H9 (cell line): ENCODE data around the gene FYN. TPM values are rescaled to one million over a fixed set of nuclear protein-coding genes. Genes with fewer than 3 reads are reported as not detected.

Experiments used
- DNase-seq: peaks from one replicate; pipeline ENCODE4 v3.0.0-alpha.2; 2017
- H2AFZ ChIP-seq: one replicate; pipeline ENCODE4 v1.6.1; 2013; ENCODE audit warnings: mild to moderate bottlenecking, low read length, control low read depth, moderate library complexity
- H2AK5ac ChIP-seq: 2 replicates; pipeline ENCODE4 v1.6.1; 2013; ENCODE audit warnings: low read length, control low read depth, mixed read lengths; ENCODE audit not compliant: insufficient read length
- H2BK120ac ChIP-seq: one replicate; pipeline ENCODE4 v1.6.1; 2013; ENCODE audit warnings: low read depth, mild to moderate bottlenecking, low read length, control low read depth, inconsistent platforms; ENCODE audit not compliant: poor library complexity, severe bottlenecking
- H2BK12ac ChIP-seq: 2 replicates; pipeline ENCODE4 v1.6.1; 2013; ENCODE audit warnings: low read length, control low read depth, mixed read lengths, low read depth; ENCODE audit not compliant: insufficient read length
- H2BK15ac ChIP-seq: 2 replicates; pipeline ENCODE4 v1.6.1; 2013; ENCODE audit warnings: low read depth, low read length, control low read depth
- H2BK20ac ChIP-seq: one replicate; pipeline ENCODE4 v1.6.1; 2013; ENCODE audit warnings: low read depth, mild to moderate bottlenecking, low read length, control low read depth, inconsistent platforms; ENCODE audit not compliant: poor library complexity, severe bottlenecking
- H2BK5ac ChIP-seq: 2 replicates; pipeline ENCODE4 v1.6.1; 2013; ENCODE audit warnings: low read length, control low read depth, mixed read lengths; ENCODE audit not compliant: insufficient read length
- H3K14ac ChIP-seq: 2 replicates; pipeline ENCODE4 v1.6.1; 2013; ENCODE audit warnings: low read length, control low read depth; ENCODE audit not compliant: insufficient read depth
- H3K18ac ChIP-seq: 2 replicates; pipeline ENCODE4 v1.6.1; 2013; ENCODE audit warnings: low read depth, mild to moderate bottlenecking, mixed read lengths, low read length, control low read depth; ENCODE audit not compliant: insufficient read length
- H3K23ac ChIP-seq: 2 replicates; pipeline ENCODE4 v1.6.1; 2013; ENCODE audit warnings: low read length, control low read depth, mixed read lengths, low read depth; ENCODE audit not compliant: insufficient read length
- H3K23me2 ChIP-seq: 2 replicates; pipeline ENCODE4 v1.6.1; 2013; ENCODE audit warnings: low read depth, mild to moderate bottlenecking, mixed read lengths, low read length, control low read depth; ENCODE audit not compliant: insufficient read length, poor library complexity, severe bottlenecking
- H3K27ac ChIP-seq: 2 replicates; pipeline ENCODE4 v1.5.1; 2013; ENCODE audit warnings: low read length, control low read depth, mixed read lengths, low read depth; ENCODE audit not compliant: insufficient read length
- H3K27me3 ChIP-seq: 2 replicates; pipeline ENCODE4 v1.6.1; 2013; ENCODE audit warnings: low read length, control low read depth, inconsistent platforms; ENCODE audit not compliant: insufficient read depth
- H3K4ac ChIP-seq: 2 replicates; pipeline ENCODE4 v1.6.1; 2013; ENCODE audit warnings: low read depth, mild to moderate bottlenecking, control low read depth, inconsistent platforms, low read length, moderate library complexity
- H3K4me1 ChIP-seq: 2 replicates; pipeline ENCODE4 v1.6.1; 2013; ENCODE audit warnings: low read length, control low read depth, inconsistent platforms; ENCODE audit not compliant: insufficient read depth
- H3K4me2 ChIP-seq: 2 replicates; pipeline ENCODE4 v1.6.1; 2013; ENCODE audit warnings: low read length, control low read depth, mixed read lengths; ENCODE audit not compliant: insufficient read length, insufficient read depth
- H3K56ac ChIP-seq: 2 replicates; pipeline ENCODE4 v1.6.1; 2013; ENCODE audit warnings: low read depth, mild to moderate bottlenecking, mixed read lengths, low read length, control low read depth; ENCODE audit not compliant: insufficient read length
- H3K79me1 ChIP-seq: 2 replicates; pipeline ENCODE4 v1.6.1; 2013; ENCODE audit warnings: low read depth, mild to moderate bottlenecking, moderate library complexity, low read length, control low read depth, inconsistent platforms; ENCODE audit not compliant: insufficient read depth, poor library complexity, severe bottlenecking
- H3K79me2 ChIP-seq: 2 replicates; pipeline ENCODE4 v1.6.1; 2013; ENCODE audit warnings: low read length, control low read depth, inconsistent platforms; ENCODE audit not compliant: insufficient read depth
- H3K9ac ChIP-seq: 2 replicates; pipeline ENCODE4 v1.6.1; 2013; ENCODE audit warnings: low read length, control low read depth, mixed read lengths; ENCODE audit not compliant: insufficient read length; ENCODE audit errors: extremely low read depth
- H3K9me3 ChIP-seq: one replicate; pipeline ENCODE4 v1.6.1; 2013; ENCODE audit warnings: low read depth, low read length, inconsistent platforms; ENCODE audit not compliant: control insufficient read depth
- H3T11ph ChIP-seq: one replicate; pipeline ENCODE4 v1.6.1; 2013; ENCODE audit warnings: mild to moderate bottlenecking, low read length, control low read depth, inconsistent platforms
- H4K20me1 ChIP-seq: one replicate; pipeline ENCODE4 v1.6.1; 2013; ENCODE audit not compliant: control insufficient read depth, insufficient read length, insufficient read depth
- H4K5ac ChIP-seq: 2 replicates; pipeline ENCODE4 v1.6.1; 2013; ENCODE audit warnings: low read depth, mild to moderate bottlenecking, mixed read lengths, low read length, control low read depth; ENCODE audit not compliant: insufficient read length
- H4K8ac ChIP-seq: replicated peaks from 2 replicates; pipeline ENCODE4 v1.6.1; 2013; ENCODE audit warnings: low read length, control low read depth, mixed read lengths, low read depth; ENCODE audit not compliant: insufficient read length
- H4K91ac ChIP-seq: 2 replicates; pipeline ENCODE4 v1.6.1; 2013; ENCODE audit warnings: low read depth, mild to moderate bottlenecking, moderate library complexity, mixed read lengths, low read length, control low read depth; ENCODE audit not compliant: insufficient read length
- H3K27ac Mint-ChIP-seq, 3 experiments: 2 replicates in 2 of 3; 3 replicates in 1 of 3; pipeline ENCODE4 v1.8.0; 2020 to 2021; ENCODE audit warnings: mixed read lengths in 3 of 3, mild to moderate bottlenecking in 1 of 3, moderate library complexity in 1 of 3
- H3K27me3 Mint-ChIP-seq: 2 replicates; pipeline ENCODE4 v1.8.0; 2021; ENCODE audit warnings: low read depth, mild to moderate bottlenecking, moderate library complexity, mixed read lengths
- H3K36me3 Mint-ChIP-seq, 3 experiments: 2 replicates in 2 of 3; 3 replicates in 1 of 3; pipeline ENCODE4 v1.8.0; 2020 to 2021; ENCODE audit warnings: low read depth in 3 of 3, mixed read lengths in 3 of 3; ENCODE audit not compliant: insufficient read depth in 1 of 3
- H3K4me1 Mint-ChIP-seq, 2 experiments: 2 replicates each; pipeline ENCODE4 v1.8.0; 2020; ENCODE audit warnings: mixed read lengths in 2 of 2
- H3K4me3 Mint-ChIP-seq, 2 experiments: 2 replicates in 1 of 2; 3 replicates in 1 of 2; pipeline ENCODE4 v1.8.0; 2020 to 2021; ENCODE audit warnings: mild to moderate bottlenecking in 2 of 2, mixed read lengths in 2 of 2, moderate library complexity in 1 of 2
- H3K9me3 Mint-ChIP-seq, 2 experiments: 2 replicates in 1 of 2; 3 replicates in 1 of 2; pipeline ENCODE4 v1.8.0; 2020; ENCODE audit warnings: mild to moderate bottlenecking in 2 of 2, mixed read lengths in 2 of 2, moderate library complexity in 1 of 2
- CTCF ChIP-seq: fragments of 200-600 bp; sonication (generic); conservative IDR thresholded peaks from 3 replicates; pipeline ENCODE4 v1.8.0; 2021; ENCODE audit warnings: antibody characterized with exemption, mild to moderate bottlenecking
- WGBS: extraction: QIAGEN DNeasy Blood & Tissue Kit; methylation state at CpG from one replicate; pipeline ENCODE4 v1.1.7; 2013; ENCODE audit warnings: missing lambda C conversion rate, low lambda C conversion rate, mixed read lengths; ENCODE audit not compliant: insufficient read length; ENCODE audit errors: extremely low coverage; 5-methylcytosine and 5-hydroxymethylcytosine counted together
- total RNA-seq: library from RNA; stranded (reverse); gene quantifications from 2 replicates; pipeline ENCODE4 v1.2.1, GENCODE V29; 2021

Gene FYN
- total RNA-seq, 1 experiment from 2014 or later, result 64.8 TPM

- H3K14ac ChIP-seq, result no peak overlapping the region
- H2BK120ac ChIP-seq, result no peak overlapping the region
- no peak overlapping the region for H2AFZ ChIP-seq
- no peaks in the 10 kb centered on the region for H3K23me2 ChIP-seq
- H3K27me3 Mint-ChIP-seq, result no peaks in the 10 kb centered on the region
- no peak overlapping the region for H3K4me3 Mint-ChIP-seq
- H4K91ac ChIP-seq, result no peak overlapping the region
- no peak overlapping the region for H2BK12ac ChIP-seq
- H3K27ac Mint-ChIP-seq, result peak overlapping the region in 2 of 3 experiments; percentile 69 to 91; a peak in 5 of 7 replicates
- H3K23ac ChIP-seq, result no peak overlapping the region
- H4K20me1 ChIP-seq, result no peaks in the 10 kb centered on the region
- no peak overlapping the region for H3K9ac ChIP-seq
- no peaks in the 10 kb centered on the region for H3K79me1 ChIP-seq
- no peak overlapping the region for H4K8ac ChIP-seq
- H2BK5ac ChIP-seq, result no peak overlapping the region
- H3K4me1 ChIP-seq, result peaks cover 5% of the 10 kb centered on the region
- peaks cover 8% of the 10 kb centered on the region for H3K9me3 ChIP-seq
- DNase-seq, result peak; percentile 56
- peaks cover 26 to 40% of the 10 kb centered on the region in 2 experiments for H3K4me1 Mint-ChIP-seq
- H3T11ph ChIP-seq, result no peak overlapping the region
- no peaks in the 10 kb centered on the region for H3K27me3 ChIP-seq
- H3K18ac ChIP-seq, result no peak overlapping the region
- H3K79me2 ChIP-seq, result no peaks in the 10 kb centered on the region
- no CpG with 5 or more reads among the region's 6 CpGs for WGBS
- H2BK20ac ChIP-seq, result no peak overlapping the region
- H3K27ac ChIP-seq, result no peak overlapping the region
- H3K4me2 ChIP-seq, result no peak overlapping the region
- H3K9me3 Mint-ChIP-seq, result peaks cover 16 to 22% of the 10 kb centered on the region in 2 experiments
- H4K5ac ChIP-seq, result no peak overlapping the region
- H3K4ac ChIP-seq, result no peak overlapping the region
- peak overlapping the region; percentile 33 for H2AK5ac ChIP-seq
- no peak for TF ChIP-seq CTCF
- H3K36me3 Mint-ChIP-seq, result peaks cover 25 to 30% (median 28%) of the 10 kb centered on the region in 3 experiments
- no peak overlapping the region for H2BK15ac ChIP-seq
- no peak overlapping the region for H3K56ac ChIP-seq
These were observed 141.6 kb downstream of the FYN start for GRCh38 chr6:111731456-111732195.
